Measurements from ENCODE around the gene BHLHA15.

GRCh38 chr7:98257701-98258100 is 46.5 kb downstream of the BHLHA15 start:
- TF ChIP-seq CTCF (IDR thresholded peaks at IDR 0.05; ENCODE audit: insufficient read depth, low read length) (no peak), REST (IDR thresholded peaks at IDR 0.05; ENCODE audit: insufficient replicate concordance, low read depth) (no peak)

Measured in HL-60 (cell line).